ENCODE results near the gene ABCC4. TPM values are rescaled to one million over a fixed set of nuclear protein-coding genes. Genes with fewer than 3 reads are reported as not detected.

Gene ABCC4
- total and polyA plus RNA-seq, 2 of the 13 experiments (the other 11 are each of a cell fraction or from before 2014, with no cell fraction given): 4.2 to 11.3 TPM

DNA sequence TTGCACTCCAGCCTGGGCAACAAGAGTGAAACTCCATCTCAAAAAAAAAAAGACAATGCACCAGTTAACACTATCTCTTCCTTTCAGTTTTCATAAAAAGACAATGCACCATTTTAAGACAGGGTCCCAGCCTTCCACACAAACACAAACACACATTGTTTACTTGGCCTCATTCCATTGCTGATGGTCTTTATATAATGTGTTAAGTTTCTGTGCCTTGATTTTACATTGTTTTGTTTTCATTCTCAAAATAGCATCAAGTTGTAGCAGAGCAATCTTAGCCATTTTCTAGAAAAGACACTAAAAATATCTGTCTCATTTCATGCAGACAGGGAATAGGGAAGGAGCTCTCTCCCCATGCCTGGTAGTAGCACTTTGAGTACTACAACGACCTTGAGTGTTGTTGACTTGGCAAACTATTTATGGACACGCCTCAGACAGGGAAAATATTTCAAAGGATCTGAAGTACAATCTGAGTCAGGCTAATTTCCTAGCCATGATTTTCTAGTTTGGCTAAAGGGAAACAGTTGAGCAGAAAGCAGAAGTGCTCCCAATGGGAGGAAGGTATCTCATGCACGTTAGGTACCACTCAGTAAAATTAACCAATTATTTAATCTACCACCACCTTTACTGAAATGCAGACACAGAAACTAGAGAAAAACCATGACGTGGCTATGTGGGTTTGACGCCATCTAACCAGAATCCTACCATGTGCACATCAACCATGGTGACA is 120.6 kb downstream of the ABCC4 start:
- 33% methylated on average over 5 of the region's 5 CpGs for WGBS (ENCODE audit: low lambda C conversion rate)
- Histone ChIP-seq H3K79me2 (ENCODE audit: insufficient read depth, low read length) (no peaks in the 10 kb centered on the region), H3K27me3 (ENCODE audit: control insufficient read depth in 1 of 2, insufficient read depth in 2 of 2, low read length in 2 of 2) (no peaks in the 10 kb centered on the region), H3K4me1 (ENCODE audit: insufficient read depth, low read length) (peaks cover 21% of the 10 kb centered on the region), H4K20me1 (ENCODE audit: insufficient read depth, low read length) (no peaks in the 10 kb centered on the region), H3K4me3 (replicated peaks in 1 of 3; ENCODE audit: insufficient read depth in 1 of 3, low read depth in 2 of 3, low read length in 3 of 3) (no peak overlapping the region), H3K9me3 (ENCODE audit: low read length) (no peaks in the 10 kb centered on the region), H2AFZ (ENCODE audit: low read length) (no peak overlapping the region), H3K36me3 (replicated peaks in 1 of 2; ENCODE audit: control insufficient read depth in 1 of 2, insufficient read depth in 2 of 2, low read length in 2 of 2) (peaks cover 0 to 7% of the 10 kb centered on the region in 2 experiments; a peak in 2 of 5 replicates), H3K27ac (ENCODE audit: extremely low read length, insufficient read depth, low read length) (no peak overlapping the region), H3K9ac (ENCODE audit: insufficient read depth, low read depth, low read length) (no peak overlapping the region), H3K4me2 (ENCODE audit: low read depth, low read length) (peak overlapping the region; percentile 49)
- CTCF ChIA-PET (ENCODE audit: low intra/inter-chr PET ratio, low total read pairs): no interaction called here
- in situ Hi-C loops (cut with HindIII; ENCODE audit: extremely low pct_ligation_motif_present, low pct_unique_long_range_greater_than_20kb) (loop anchor here (25.0 kb wide), 1 partner anchor 1782 kb away; no protein-coding TSS in a partner anchor), intact Hi-C loops (cut with micrococcal nuclease; ENCODE audit: unreplicated experiment) (loop anchor here (10.0 kb wide), 1 partner anchor 176 kb away; no protein-coding TSS in a partner anchor)
- POLR2A ChIA-PET: interaction anchor here (0.7 kb wide), 1 partner anchor 16 kb away, joined by 3 read pairs; no protein-coding TSS in a partner anchor
- FAIRE-seq (peak; percentile 71), DNase-seq (ENCODE audit: low spot score) (peak; percentile 86), ATAC-seq (peak; percentile 99)
- BruUV-seq (replicated peaks): no TSS peak
- TF ChIP-seq IRF2 (CRISPR knock-in tag; IDR thresholded peaks at IDR 0.05): peak; percentile 18; the same call in 1 of the 2 replicates
- TF ChIP-seq, protein P1, sequence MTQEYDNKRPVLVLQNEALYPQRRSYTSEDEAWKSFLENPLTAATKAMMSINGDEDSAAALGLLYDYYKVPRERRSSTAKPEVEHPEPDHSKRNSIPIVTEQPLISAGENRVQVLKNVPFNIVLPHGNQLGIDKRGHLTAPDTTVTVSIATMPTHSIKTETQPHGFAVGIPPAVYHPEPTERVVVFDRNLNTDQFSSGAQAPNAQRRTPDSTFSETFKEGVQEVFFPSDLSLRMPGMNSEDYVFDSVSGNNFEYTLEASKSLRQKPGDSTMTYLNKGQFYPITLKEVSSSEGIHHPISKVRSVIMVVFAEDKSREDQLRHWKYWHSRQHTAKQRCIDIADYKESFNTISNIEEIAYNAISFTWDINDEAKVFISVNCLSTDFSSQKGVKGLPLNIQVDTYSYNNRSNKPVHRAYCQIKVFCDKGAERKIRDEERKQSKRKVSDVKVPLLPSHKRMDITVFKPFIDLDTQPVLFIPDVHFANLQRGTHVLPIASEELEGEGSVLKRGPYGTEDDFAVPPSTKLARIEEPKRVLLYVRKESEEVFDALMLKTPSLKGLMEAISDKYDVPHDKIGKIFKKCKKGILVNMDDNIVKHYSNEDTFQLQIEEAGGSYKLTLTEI (CRISPR knock-in tag; conservative IDR thresholded peaks at IDR 0.05): no peak
- peak; percentile 85 for TF ChIP-seq FOXA3 (CRISPR knock-in tag; IDR thresholded peaks at IDR 0.05)
- peak; percentile 69 for TF ChIP-seq TEAD3 (CRISPR knock-in tag; optimal IDR thresholded peaks at IDR 0.05; ENCODE audit: borderline replicate concordance)
- TF ChIP-seq SOX13 (IDR thresholded peaks at IDR 0.05): no peak
- TF ChIP-seq SOX13 (CRISPR knock-in tag; conservative IDR thresholded peaks at IDR 0.05 in 1 of 2, IDR thresholded peaks at IDR 0.05 in 1 of 2): peak in 1 of 2 experiments; percentile 70; a peak in 2 of 4 replicates
- TF ChIP-seq SP5 (CRISPR knock-in tag; IDR thresholded peaks at IDR 0.05; ENCODE audit: borderline replicate concordance, low read depth): peak; percentile 74
- peak; percentile 25; the same call in 1 of the 2 replicates for TF ChIP-seq FOSL2 (CRISPR knock-in tag; IDR thresholded peaks at IDR 0.05)
- peak; percentile 81 for TF ChIP-seq MEF2D (CRISPR knock-in tag; IDR thresholded peaks at IDR 0.05)
- no peak for TF ChIP-seq ZNF878 (CRISPR knock-in tag; IDR thresholded peaks at IDR 0.05)
- TF ChIP-seq PCBP1 (IDR thresholded peaks at IDR 0.05; ENCODE audit: borderline replicate concordance, low read depth, low read length): no peak
- no peak for TF ChIP-seq THAP11 (CRISPR knock-in tag; IDR thresholded peaks at IDR 0.05)
- peak; percentile 40; the same call in 1 of the 2 replicates for TF ChIP-seq HDAC1 (CRISPR knock-in tag; IDR thresholded peaks at IDR 0.05)
- TF ChIP-seq, protein P2, sequence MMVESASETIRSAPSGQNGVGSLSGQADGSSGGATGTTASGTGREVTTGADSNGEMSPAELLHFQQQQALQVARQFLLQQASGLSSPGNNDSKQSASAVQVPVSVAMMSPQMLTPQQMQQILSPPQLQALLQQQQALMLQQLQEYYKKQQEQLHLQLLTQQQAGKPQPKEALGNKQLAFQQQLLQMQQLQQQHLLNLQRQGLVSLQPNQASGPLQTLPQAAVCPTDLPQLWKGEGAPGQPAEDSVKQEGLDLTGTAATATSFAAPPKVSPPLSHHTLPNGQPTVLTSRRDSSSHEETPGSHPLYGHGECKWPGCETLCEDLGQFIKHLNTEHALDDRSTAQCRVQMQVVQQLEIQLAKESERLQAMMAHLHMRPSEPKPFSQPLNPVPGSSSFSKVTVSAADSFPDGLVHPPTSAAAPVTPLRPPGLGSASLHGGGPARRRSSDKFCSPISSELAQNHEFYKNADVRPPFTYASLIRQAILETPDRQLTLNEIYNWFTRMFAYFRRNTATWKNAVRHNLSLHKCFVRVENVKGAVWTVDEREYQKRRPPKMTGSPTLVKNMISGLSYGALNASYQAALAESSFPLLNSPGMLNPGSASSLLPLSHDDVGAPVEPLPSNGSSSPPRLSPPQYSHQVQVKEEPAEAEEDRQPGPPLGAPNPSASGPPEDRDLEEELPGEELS (CRISPR knock-in tag; IDR thresholded peaks at IDR 0.05): peak; percentile 77; the same call in 1 of the 2 replicates
- peak; percentile 39; the same call in 1 of the 2 replicates for TF ChIP-seq SAP130 (CRISPR knock-in tag; IDR thresholded peaks at IDR 0.05; ENCODE audit: low read depth)
- TF ChIP-seq SP2 (CRISPR knock-in tag; IDR thresholded peaks at IDR 0.05): no peak
- TF ChIP-seq ZNF333 (CRISPR knock-in tag; IDR thresholded peaks at IDR 0.05; ENCODE audit: borderline replicate concordance): no peak
- TF ChIP-seq KMT2A (CRISPR knock-in tag; IDR thresholded peaks at IDR 0.05): no peak
- no peak for TF ChIP-seq DMTF1 (CRISPR knock-in tag; IDR thresholded peaks at IDR 0.05)
- no peak for TF ChIP-seq KAT8 (CRISPR knock-in tag; IDR thresholded peaks at IDR 0.05)

All from HepG2 (cell line).